ENCODE results near the gene RNF138. TPM values are rescaled to one million over a fixed set of nuclear protein-coding genes. Genes with fewer than 3 reads are reported as not detected.

Gene RNF138
- total RNA-seq, 4 donors from 2014 or later: 23.8 to 94.8 (median 38.7) TPM

DNA sequence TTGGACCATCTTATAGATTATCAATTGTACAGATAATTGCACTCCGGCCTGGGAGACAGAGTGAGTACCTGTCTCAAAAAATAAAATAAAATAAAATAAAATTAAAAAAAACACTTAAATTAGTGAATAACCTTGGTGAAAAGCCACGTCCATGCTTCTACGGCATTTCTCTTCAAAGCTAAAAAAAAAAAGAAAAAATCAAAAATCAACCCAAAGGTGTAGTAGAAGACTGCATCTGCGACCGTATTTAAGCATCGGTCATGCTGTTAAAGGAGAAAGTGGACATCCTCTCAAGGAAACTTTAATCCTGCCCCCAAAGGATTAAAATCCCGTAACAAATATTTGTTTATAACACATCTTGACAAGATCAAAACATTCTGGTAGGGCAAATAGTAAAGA lies 350 bp upstream of the RNF138 start:
- Histone ChIP-seq H3K4me3 (peak overlapping the region; percentile 82 to 88), H3K36me3 (no peaks in the 10 kb centered on the region), H3K27ac (peak overlapping the region; percentile 99), H3K4me1 (no peaks in the 10 kb centered on the region), H3K27me3 (no peaks in the 10 kb centered on the region), H3K9me3 (no peaks in the 10 kb centered on the region)
- TF ChIP-seq POLR2A (IDR thresholded peaks at IDR 0.05): no peak
- DNase-seq: no peak
- intact Hi-C loops (cut with DNase I; ENCODE audit: low total_unique reads): no loop called here

DNA sequence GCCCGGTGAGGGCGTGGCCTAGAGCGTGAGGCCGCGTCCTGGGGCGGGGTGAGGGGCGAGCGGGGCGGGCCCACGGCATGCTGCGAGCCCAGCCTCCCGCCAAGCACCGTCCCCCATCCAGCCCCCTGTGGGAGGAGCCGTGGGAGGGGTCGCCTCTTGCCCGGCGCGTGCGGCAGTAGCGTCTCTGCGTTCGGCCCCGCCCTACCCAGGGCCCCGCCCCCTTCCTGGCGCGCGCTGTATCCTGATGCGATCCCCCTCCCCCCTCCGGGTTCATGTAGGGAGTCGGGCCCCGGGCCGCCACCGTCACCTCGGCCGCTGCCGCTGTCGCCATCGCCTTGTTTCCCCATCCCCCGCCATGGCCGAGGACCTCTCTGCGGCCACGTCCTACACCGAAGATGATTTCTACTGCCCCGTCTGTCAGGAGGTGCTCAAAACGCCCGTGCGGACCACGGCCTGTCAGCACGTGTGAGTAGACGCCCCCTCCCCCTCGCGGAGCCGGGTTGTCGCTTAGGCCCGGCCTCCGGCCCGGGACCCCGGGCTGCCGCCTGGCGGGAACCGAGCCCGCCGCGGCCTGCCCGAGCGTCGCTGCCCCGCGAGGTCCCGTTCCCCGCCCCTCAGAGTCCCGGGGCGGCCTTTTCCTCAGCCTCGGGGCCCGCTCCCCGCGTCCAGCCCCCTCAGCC lies 888 bp downstream of the RNF138 start:
- intact Hi-C loops (cut with DNase I; ENCODE audit: low total_unique reads): no loop called here
- TF ChIP-seq, protein P1, sequence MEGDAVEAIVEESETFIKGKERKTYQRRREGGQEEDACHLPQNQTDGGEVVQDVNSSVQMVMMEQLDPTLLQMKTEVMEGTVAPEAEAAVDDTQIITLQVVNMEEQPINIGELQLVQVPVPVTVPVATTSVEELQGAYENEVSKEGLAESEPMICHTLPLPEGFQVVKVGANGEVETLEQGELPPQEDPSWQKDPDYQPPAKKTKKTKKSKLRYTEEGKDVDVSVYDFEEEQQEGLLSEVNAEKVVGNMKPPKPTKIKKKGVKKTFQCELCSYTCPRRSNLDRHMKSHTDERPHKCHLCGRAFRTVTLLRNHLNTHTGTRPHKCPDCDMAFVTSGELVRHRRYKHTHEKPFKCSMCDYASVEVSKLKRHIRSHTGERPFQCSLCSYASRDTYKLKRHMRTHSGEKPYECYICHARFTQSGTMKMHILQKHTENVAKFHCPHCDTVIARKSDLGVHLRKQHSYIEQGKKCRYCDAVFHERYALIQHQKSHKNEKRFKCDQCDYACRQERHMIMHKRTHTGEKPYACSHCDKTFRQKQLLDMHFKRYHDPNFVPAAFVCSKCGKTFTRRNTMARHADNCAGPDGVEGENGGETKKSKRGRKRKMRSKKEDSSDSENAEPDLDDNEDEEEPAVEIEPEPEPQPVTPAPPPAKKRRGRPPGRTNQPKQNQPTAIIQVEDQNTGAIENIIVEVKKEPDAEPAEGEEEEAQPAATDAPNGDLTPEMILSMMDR (IDR thresholded peaks at IDR 0.05): peak in 1 of 4 experiments; percentile 3
- peak; percentile 61 to 71 for TF ChIP-seq POLR2A (IDR thresholded peaks at IDR 0.05)
- H3K4me1 ChIP-seq: no peaks in the 10 kb centered on the region
- H3K36me3 ChIP-seq: no peaks in the 10 kb centered on the region
- no peaks in the 10 kb centered on the region for H3K27me3 ChIP-seq
- H3K27ac ChIP-seq: peak overlapping the region; percentile 99
- peak overlapping the region; percentile 82 to 88 for H3K4me3 ChIP-seq
- no peaks in the 10 kb centered on the region for H3K9me3 ChIP-seq
- DNase-seq: peak; percentile 99 to 100

DNA sequence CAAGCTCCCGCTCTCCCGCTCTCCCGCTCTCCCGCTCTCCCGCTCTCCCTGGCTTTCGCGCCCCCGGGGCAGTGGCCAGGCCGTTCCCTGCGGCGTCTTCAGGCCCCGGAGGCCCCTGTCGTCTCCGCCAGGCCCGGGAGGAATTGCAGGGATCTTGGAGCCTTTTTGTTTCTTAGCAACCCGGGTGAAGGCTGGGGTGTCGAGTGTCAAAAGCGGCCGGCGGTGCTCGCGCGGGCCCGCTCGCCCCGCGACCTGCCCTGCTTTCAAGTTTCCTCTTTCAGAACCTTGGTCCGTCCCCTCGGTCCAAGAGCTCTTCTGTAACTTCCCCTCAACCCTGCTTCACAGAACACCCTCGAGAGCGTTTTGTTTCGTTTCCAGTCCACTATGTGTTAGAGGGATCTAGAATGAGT lies 1.4 kb downstream of the RNF138 start:
- no peaks in the 10 kb centered on the region for H3K27me3 ChIP-seq
- peak overlapping the region; percentile 99 for H3K27ac ChIP-seq
- DNase-seq: peak; percentile 36 to 44
- TF ChIP-seq, protein P1 (IDR thresholded peaks at IDR 0.05): peak in 1 of 4 experiments; percentile 4
- TF ChIP-seq POLR2A (IDR thresholded peaks at IDR 0.05): no peak
- H3K9me3 ChIP-seq: no peaks in the 10 kb centered on the region
- intact Hi-C loops (cut with DNase I; ENCODE audit: low total_unique reads): no loop called here
- peak overlapping the region; percentile 78 to 82 for H3K4me3 ChIP-seq
- no peaks in the 10 kb centered on the region for H3K36me3 ChIP-seq
- no peaks in the 10 kb centered on the region for H3K4me1 ChIP-seq

DNA sequence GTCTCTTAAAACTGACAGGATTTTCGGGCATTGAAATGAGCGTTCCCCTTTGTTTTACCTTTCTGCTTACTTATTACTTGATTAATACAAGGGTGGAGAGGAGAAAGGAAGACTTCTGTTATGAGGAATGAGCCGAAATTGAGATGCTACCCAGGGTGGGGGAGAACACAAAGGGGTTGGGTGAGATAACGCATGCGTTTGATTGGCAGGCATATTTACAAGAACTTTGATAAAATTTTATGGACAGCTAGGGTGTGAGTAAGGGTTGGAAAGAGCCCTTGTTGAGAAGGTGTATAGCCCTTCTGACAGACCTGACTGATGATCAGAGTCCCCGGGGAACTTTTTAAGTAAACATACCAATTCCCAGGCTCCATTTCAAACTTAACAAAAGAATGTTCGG lies 1.8 kb downstream of the RNF138 start:
- no peak for DNase-seq
- peak overlapping the region; percentile 99 for H3K27ac ChIP-seq
- no peaks in the 10 kb centered on the region for H3K9me3 ChIP-seq
- intact Hi-C loops (cut with DNase I; ENCODE audit: low total_unique reads): no loop called here
- H3K27me3 ChIP-seq: no peaks in the 10 kb centered on the region
- H3K4me3 ChIP-seq: peak overlapping the region; percentile 78 to 82
- no peaks in the 10 kb centered on the region for H3K4me1 ChIP-seq
- TF ChIP-seq, protein P1 (IDR thresholded peaks at IDR 0.05): no peak
- no peak for TF ChIP-seq POLR2A (IDR thresholded peaks at IDR 0.05)
- no peaks in the 10 kb centered on the region for H3K36me3 ChIP-seq

DNA sequence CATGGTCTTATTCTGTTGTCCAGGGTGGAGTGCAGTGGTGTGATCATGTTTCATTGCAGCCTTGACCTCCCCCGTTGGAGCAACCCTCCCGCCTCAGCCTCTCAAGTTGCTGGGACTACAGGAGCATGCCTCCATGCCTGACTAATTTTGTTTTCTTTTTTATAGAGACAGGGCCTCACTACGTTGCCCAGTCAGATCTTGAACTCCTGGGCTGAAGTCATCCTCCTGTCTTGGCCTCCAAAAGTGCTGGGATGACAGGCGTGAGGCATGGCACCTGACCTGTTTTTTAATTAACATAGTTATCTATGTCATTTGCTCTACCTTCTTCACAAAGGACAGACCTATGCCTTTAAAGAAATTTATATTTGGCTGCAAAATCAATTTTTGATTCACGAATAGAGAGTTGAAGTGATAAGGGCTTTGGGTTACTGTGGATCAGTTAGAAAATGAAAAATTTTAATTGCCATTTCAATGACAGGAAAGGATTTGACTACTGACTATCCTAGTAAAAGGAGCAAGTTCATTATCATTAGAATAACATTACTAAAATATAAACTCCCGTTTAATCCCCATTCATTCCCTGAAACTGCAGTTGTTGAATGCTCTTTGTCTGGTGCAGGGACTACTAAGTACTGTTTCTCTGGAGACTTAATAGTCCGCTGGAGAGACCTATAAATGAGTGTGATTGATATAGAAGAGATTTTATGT lies 3.7 kb downstream of the RNF138 start:
- Histone ChIP-seq H3K27me3 (no peaks in the 10 kb centered on the region), H3K4me3 (no peak overlapping the region), H3K36me3 (no peaks in the 10 kb centered on the region), H3K9me3 (no peaks in the 10 kb centered on the region), H3K4me1 (no peaks in the 10 kb centered on the region), H3K27ac (no peak overlapping the region)
- TF ChIP-seq, protein P1 (IDR thresholded peaks at IDR 0.05): no peak
- TF ChIP-seq POLR2A (IDR thresholded peaks at IDR 0.05): no peak
- no peak for DNase-seq
- intact Hi-C loops (cut with DNase I; ENCODE audit: low total_unique reads): no loop called here

Measured in uterus (tissue), 4 donors.